ENCODE data around the gene VAC14. TPM values are rescaled to one million over a fixed set of nuclear protein-coding genes. Genes with fewer than 3 reads are reported as not detected.
"Not testable (repeated sequence)": the region's sequence is repeated elsewhere in the genome, so short reads cannot be mapped to it uniquely, and the experiment has no call there.

The VAC14 gene
- total RNA-seq, 1 experiment from 2014 or later, result 37.3 TPM

DNA sequence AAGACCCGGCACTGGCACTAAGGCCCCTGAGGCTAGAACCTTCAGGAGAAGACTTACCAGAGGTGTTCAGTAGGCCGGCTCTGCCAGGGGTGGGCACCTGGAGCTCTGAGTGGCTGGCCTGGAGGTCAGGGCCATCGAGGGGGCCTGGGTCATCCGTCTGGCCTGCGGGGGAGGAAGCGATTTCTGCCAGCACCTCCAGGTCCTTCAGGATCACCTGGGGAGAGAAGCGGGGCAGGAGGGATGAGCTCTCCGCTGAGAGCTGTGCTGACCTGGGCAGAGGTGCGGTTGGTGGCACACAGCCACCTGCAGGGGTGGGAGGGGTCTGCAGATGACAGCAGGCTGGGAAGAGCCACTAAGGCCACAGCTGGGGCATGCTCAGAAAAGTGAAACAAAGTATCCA, 56.6 kb downstream of the VAC14 start:
- no peak for DNase-seq (ENCODE audit: low read depth)

DNA sequence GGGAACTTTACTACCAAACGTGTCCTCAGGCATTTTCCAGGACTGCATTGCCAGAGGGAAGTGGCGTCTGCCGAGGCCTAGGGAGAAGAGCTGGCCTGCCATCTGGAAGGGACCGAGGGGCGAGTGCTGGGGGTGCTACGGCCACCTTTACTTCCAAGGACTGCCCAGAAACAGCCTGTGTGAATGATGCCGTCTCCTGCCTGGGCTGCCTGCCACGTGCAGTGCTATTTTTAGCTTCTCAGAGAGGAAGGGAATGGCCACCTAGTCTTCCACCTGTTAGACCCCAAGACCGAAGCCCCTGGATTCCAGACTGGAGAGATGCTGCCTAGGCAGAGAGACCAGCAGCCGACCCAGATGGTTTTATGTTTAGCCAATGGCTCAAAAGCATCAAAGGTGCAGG, 57.2 kb downstream of the VAC14 start:
- DNase-seq (ENCODE audit: low read depth), result no peak

DNA sequence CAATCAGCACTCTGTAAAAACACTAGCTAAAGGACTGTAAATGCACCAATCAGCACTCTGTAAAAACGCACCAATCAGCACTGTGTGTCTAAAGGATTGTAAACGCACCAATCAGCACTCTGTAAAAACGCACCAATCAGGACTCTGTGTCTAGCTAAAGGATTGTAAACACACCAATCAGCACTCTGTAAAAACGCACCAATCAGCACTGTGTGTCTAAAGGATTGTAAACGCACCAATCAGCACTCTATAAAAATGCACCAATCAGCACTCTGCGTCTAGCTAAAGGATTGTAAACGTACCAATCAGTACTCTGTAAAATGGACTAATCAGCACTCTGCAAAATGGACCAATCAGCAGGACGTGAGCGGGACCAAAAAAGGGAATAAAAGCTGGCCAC, 58.0 kb downstream of the VAC14 start:
- not testable (repeated sequence) for DNase-seq (ENCODE audit: low read depth)

DNA sequence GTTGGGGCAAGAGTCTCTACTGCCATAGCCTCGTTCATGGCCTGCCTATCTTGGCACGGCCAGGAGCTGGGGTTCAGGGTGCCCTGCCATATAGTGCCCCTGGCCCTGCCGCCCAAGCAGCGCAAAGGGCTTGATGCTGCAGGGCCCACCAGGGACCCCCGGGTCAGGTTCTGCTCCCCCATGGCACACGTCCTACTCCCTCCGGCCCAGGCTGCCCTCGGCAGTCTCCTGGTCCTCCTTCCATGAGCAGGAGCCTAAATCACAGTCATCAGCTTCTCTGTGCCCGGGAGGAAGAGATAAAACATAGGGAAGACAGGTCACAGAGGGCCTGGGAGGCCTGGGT, 59.2 kb downstream of the VAC14 start:
- DNase-seq (ENCODE audit: low read depth), result no peak

DNA sequence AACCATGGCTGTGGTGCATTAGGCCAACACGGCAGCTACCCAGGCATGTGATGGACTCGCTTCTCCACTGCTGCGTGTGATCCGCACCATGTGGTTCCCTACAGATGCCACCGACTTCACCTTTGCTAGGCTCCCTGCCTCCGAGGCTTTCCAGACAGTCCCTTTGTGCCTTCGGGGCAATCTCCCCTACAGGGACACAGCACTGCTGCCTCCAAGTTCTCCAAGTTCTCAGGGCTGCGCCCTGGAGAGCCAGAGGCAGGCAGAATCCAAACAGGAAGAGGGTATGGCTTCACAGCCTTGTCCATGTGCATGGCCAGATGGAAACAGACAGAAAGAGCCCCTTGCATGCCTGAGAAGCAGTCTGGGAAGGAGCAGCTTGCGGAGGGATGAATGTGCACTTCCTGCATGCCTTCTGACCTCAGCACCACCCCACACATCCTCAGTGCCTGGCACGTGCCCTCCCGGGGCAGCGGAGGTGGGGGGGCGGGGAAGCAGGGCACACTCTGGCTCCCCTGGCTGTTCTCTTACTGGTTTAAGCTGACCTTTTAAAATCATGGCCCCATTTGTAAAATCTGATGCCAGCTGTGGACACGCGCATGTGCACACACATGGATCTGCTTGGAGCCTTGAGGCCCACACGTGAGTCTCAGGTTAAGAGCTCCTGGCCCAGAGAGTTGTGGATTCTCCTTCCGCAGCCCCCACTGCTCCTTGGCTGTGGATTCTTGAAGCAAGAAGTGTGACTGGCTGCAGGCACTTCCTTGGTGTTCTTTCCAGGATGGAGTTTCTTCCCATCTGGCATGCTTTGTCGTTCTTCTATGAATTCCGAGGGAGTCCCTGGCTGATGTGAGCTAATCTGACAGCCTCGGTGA, 59.8 kb downstream of the VAC14 start:
- peak; percentile 77 for DNase-seq (ENCODE audit: low read depth)

DNA sequence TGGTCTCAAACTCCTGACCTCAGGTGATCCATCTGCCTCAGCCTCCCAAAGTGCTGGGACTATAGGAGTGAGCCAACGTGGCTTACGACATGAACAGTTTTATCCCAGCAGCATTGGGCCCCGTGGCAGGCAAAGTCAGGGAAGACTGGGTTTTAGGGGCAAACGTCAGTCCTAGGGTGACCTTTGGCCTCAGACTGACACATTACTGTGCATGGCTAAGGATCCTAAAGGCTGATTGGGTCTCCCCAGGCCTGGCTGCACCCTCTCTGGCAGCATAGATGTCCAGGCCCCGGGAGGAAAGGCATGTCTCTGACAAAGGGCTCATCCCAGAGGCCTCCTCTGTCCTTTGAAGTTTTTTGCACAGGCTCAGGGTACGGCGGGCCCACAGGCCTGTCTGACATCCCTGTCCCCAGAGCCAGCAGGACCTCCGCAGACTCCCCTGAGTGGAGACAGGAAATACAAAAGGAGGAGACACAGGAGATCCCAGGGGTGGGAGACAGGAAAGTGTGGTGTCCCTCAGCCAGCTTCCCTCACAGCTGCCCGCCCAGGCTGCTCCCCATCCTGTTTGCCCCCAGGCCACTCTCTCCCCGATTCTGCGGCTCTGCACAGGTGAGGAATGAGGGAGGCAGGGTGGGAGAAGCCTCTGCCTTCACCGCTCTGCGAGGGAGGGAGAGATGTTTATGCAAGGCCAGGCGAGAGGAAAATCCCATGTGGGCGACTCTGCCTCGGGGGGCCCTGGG, 60.6 kb downstream of the VAC14 start:
- DNase-seq (ENCODE audit: low read depth), result no peak

DNA sequence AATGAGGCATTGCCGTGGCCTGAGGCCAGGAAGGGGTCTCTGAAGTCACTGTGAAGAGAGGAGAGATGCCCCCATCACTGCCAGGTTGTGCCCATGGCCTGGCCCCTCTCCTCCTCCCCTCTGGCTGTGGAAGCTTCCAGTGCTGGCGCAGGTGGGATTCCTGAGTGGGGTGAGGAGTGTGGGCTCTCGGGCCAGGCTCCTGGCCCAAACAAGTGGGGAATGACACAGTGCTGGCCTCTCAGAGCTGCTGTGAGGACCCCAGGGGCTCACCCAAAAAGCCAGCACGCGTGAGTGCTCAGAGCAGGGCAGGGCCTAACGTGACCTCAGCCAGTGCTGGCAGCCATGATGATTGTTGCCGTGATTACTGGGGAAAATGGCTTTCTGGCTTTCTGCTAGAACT, 61.6 kb downstream of the VAC14 start:
- no peak for DNase-seq (ENCODE audit: low read depth)

DNA sequence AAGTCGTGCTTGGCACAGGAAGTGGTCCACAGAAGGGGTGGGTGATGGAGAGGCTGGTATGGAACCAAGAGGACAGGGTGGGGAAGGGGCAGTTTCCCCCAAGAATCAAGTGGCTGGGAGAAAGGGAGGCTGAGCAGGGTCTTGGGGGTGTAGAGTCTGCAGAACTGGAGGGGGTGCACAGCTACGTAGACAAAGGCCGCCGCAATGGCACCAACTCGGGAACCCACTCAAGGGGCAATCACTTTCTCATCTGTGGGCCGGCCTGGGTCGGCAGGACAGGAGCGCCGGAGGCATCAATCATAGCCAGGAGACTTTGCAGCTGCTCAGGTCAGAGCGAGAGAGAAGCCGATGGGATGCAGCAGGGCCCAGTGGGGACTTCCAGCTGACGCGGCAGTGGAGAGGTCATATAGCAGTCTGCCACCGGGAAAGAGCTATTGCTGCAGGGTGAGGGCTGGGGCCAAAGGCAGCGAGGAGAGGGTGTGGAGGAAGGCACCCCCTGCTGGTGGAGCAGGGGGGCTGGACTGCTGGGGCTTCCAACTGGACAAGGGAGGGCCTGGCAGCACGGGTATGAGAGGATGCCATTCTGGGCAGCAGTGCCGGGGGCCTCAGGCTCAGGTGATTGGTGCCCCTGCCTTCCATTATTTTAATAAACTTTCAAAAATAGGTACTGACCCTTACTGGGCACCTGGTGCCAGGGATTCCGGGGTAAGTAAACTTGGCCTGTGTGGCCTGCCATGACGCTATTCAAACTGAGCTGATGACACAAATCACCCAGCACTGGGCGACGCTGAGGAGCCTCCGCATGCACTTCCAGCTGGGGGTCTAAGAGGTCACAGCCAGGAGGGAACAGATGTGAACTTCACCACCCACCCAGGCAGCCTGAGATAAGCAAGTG, 62.6 kb downstream of the VAC14 start:
- peak; percentile 43 for DNase-seq (ENCODE audit: low read depth)

DNA sequence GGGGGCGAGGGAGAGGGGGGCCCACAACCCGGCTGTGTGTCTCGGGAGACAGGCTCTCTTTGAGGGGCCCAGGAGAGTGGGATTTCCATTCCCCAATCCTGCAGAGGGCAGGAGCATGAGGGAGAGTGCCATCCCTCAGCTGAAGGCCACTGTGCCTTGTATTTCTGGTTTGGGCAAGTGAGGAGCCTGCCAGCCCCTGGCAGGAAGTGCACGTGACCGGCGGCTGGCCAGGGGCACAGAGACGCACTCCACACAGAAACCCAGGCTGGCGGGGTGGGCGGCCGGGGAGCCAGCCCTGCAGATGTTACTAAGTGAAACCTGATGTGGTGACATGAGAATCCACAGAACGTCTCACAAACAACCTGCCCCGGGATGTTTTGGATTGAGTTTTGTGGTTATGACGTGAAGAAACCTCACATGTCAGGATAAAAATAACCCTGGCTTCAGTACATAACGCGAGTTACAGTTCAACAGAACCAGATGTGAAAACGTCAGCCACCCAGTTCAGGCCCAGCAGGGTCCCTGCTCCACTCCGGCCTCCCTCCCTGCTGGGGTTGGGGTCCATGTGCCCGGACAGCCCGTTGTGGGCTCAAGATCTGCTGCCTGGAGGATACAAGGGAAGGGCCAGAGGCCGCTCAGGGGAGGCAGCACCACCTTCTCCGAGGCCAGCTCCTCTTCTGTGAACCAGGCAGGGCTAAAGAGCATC, 63.4 kb downstream of the VAC14 start:
- peak; percentile 14 for DNase-seq (ENCODE audit: low read depth)

DNA sequence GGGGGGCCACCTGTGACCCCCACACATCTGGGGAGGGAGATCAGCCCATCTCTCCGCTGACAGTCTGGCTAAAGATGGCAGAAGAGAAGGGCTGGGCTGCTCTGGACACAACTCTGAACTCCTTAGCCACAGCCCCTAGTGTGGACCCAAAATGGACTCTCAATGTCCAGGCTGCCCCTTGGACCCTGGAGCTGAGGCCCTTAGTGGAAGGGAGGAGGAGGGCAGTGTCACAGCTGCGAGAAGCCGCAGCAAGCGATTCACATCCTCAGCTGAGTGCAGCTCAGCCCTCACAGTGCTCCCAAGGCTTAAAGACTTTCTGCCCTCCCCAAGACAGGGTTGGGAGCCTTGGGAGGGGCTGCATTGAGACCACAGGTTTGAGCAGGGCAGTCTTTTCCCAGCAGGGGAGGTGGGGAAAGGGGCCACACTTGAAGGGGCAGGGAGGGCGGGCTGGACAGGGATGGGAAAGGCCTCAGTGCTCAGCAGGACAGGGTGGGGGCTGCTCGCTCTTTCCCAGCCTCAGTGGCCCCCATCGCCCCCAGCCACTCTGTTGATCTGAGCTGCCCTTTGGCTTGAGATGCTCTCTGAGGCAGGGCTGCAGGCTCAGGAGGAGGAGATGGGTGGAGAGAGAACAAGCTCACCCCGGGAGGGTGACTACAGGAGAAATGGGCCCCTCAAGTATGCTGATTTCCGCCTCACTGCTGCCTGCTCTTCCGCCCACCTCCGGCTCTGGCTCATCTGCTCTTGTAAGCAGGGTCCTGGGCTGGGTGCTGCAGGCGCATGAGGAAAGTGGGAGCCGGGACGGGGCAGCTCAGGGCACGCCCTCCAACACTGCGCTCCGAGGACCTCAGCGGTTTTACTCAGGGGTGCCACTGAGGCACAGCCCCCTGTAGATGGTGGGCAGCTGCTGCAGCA, 64.2 kb downstream of the VAC14 start:
- no peak for DNase-seq (ENCODE audit: low read depth)

DNA sequence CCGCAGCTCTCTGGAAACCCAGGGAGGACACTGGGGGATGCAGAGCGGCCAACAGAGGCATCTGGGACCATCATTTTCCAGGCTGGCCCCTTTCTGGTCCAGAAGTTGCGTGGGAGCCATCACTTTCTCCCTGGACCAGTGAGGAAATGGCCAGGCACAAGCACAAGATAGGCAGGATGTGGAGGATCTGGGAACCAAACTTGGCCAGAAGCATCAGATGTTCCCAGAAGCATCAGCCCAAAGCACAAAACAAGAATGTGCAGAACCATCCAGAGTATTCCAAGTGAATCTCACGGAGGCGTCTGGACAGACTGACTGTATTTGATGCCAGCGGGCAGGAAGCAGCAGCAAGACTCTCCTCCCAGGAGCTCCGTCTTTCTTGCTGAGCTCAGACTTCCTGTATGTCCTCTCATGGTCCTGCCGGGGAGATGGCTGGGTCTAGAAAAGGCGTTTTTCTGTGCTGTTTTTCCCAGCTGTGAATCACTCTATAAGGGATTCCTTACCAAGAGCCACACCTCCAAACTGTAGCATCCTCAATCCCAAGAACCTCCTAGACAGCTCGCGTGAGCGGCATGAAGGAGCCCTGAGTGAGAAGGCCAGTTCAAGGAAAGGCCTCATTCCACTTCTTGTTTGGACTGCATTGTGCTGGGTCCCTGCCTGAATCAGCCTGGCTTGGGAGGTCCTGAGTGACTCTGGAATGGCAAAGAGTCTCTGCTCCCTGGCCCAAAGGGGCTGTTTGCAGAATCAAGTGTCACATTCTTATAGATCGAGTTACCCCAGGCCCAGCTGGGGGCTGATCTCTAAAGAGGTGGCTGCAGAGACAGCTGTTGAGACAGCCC, 65.6 kb downstream of the VAC14 start:
- DNase-seq (ENCODE audit: low read depth), result no peak

DNA sequence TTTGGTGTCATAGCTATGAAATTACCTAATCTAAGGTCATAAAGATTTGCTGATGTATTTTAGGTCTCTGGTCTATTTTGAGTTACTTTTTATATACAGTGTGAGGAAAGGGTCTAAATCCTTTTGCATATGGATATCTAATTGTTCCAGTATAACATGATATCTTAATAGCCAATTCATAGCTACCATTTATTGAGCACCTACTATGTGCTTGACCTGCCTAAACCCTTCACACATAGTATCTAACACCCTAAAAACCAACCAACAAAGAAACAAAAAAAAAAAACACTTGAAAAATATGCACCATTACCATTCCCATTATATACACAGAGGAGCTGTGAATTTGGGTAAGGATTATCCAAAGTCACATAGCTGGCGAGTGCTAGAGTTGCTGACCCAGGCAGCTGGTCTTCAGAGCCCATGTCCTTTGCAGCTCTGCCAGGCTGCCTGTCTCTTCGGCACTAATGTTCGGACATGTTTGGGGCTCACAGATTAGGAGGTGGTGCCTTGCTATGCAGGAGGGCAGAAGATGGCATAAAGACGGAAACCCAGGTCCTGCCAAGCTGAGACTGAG, 66.3 kb downstream of the VAC14 start:
- no peak for DNase-seq (ENCODE audit: low read depth)

DNA sequence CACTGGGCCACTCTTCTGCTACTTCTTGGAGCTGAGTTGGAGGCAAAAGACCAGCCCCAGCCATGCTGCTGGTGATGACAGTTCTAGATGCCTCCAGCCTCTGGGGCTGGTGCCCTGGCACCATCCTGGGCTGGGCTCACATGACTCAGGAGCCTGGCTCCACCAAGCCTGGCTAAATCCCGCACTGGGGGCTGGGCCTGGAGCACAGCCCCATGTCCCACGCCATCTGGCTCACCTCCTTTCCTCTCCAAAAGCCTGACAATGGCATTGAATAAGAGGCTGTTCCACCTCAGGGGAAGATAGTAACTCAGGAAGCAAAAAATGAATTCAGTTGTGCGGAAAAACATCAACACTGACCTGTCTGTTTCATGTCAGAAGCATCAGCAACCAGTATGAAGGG, 70.0 kb downstream of the VAC14 start:
- no peak for DNase-seq (ENCODE audit: low read depth)

DNA sequence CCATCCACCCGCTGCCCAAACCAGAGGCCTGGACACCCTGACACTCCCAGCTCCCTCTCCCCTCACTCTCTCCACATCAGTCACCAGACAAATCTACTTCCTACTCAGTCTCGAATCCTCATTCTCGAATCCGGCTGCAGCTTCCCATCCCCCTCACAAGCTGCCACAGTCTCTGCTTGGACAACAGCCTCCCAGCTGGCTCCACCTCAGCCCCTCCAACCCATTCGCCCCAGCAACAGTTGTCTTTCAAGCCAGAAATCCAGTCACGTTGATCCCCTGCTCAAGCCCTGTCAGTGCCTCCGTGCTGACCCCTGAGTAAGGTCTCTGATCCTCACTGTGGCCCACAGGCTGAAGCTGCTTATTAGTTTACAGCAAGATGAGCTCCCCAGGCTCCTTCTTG, 70.9 kb downstream of the VAC14 start:
- DNase-seq (ENCODE audit: low read depth), result no peak

DNA sequence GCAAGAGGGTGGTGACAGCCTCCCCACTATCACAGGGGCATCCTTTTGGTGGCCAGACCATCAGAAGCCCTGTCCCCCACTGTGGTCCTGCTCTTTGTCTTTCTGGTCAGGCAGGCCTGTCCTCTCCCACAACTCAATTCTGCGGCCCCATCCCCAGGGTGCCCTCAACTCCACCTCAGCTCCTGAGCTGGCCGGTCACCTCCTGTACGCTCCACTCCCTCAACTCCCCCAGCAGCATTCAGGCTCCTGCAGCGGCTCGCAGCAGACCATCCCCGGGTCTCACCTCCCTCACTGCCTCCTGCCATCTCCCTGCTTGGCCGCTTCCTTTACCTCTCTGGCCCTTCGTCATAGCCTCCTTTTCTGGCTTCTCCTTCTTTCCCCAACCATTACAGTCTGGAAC, 71.7 kb downstream of the VAC14 start:
- no peak for DNase-seq (ENCODE audit: low read depth)

DNA sequence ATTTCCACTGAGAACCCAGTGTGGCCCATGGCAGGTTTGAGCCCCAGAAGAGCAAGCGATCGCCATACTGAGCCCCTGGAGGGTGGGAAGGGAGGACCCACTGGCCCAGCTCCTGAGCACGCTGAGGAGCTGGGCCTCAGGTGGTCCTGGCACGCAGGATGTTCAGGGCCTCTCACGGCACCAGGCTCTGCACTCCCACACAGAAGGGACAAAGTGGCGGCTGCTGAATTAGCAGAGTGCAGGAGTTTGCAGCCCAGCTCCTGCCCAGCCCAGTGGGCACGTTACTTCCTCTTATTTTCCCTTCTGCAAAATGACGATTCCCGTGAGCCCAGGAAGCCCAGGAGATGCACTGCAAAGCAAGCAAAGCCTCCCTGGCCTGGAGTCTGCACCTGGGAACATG, 72.8 kb downstream of the VAC14 start:
- DNase-seq (ENCODE audit: low read depth), result no peak

DNA sequence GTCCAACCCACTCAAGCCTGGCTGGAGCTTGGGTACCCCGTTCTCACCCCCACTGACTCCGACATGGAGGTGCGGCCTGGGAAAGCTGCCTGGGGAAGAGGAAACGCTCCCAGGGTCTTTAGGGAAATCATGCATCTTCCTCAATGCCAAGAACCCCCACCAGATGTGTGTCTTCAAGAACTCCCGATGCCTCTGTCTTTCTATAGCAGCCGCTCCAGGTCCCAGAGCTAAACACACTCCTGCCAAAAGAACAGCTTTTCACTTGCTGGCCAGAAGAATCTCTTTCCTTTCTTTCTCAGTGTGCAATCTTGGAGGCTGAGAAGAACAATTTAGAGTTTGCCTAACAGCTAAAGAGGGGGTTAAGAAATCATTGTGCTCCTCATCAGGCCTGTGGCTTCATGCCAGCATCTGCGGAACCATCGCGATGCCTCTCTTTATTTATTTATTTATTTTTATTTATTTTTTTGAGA, 74.0 kb downstream of the VAC14 start:
- no peak for DNase-seq (ENCODE audit: low read depth)

DNA sequence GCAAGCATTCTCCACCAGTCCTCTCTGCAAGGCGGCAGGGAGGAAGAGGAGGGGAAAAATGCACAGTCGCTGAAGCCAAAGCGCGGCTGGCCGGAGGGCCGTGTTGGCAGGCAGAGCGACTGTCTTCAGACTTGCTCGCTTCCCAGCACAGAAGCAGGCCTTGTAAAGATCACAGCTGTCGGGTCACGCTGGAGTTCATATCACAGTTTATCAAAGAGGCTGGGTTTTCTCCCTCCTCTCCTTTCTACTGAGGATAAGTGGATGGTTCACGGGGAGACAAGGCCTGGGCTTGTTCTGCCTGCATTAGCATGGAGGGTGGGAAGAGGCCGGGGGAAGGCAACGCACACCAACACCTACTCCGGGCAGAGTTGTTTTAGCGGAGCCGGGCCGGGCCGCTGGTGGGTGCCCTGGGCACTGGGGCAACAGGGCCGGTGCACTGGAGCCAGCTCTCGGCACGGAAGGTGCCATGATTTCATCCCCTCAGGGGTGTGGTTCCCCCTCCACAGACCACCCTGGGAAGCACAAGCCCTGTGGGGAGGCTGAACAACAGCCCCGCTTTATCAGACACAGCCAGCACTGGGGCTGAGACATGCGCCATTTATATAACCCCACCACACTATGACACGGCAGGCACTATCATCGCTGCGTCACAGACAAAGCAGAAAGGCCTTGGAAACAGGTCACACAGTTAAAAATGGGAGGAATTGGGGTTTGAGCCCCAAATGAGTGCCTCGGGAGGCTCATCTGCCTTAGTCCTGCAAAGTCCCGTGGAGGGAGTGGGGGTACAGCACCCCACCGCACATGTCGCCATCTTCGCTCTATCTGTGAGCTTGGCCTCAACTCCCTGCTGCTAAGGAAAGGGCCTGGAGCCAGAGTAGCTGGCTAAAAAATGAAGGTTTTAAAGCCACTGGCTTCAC, 74.8 kb downstream of the VAC14 start:
- no peak for DNase-seq (ENCODE audit: low read depth)

Measured in Daoy (cell line).